GM10847 (cell line): ENCODE results near the gene CNPY1.

Experiments
- POLR2A ChIP-seq: IDR thresholded peaks from 2 replicates; pipeline ENCODE4 v1.6.1; 2011; ENCODE audit not compliant: insufficient read length; ENCODE audit errors: extremely low read depth

The CNPY1 gene

DNA sequence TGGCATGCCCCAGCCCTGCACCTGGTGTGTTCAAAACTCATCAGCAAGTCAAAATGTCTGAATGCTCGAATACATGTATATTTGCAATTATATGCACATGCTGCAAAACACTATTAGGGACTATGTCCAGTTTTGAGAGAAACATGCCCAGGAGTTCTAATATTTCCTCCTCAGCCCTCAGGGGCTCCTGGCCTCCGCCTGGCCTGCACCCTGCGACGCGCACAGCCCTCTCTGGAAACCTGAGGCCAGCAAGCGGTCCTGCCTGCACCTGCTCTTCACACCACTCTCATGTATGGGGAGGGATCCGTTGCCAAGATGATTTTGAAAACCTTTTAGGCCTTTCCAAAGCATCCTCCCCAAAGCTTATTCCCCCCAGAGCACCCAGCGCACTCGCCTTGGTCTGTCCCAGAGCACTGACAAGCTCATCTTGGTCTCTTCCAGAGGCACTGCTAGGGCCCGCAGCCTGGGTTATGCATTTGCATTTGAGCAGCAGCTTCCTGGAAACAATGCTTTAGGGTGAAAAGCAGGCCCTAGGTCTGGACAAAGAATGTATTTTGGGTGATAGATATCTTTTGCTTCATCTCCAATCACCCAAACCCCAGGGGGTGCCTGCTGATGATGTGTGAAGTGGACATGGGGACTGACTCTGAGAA lies 22.6 kb upstream of the CNPY1 start:
- TF ChIP-seq POLR2A: no peak

DNA sequence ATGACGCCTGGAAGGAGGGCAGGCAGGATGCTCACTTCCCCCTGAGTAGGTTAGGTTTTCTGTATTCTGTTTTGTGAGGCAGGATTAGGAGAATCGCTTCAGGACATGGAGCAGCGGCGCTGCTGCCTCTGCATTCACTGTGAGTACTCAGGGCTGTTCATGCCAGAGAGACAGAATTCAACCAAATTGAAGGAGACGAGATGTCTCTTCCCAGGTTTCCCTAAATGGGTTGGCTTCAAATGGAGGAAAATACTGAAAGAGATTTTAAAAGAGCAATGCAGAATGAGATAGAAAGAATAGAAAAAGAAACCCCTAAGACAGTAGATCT lies 21.9 kb upstream of the CNPY1 start:
- no peak for TF ChIP-seq POLR2A

DNA sequence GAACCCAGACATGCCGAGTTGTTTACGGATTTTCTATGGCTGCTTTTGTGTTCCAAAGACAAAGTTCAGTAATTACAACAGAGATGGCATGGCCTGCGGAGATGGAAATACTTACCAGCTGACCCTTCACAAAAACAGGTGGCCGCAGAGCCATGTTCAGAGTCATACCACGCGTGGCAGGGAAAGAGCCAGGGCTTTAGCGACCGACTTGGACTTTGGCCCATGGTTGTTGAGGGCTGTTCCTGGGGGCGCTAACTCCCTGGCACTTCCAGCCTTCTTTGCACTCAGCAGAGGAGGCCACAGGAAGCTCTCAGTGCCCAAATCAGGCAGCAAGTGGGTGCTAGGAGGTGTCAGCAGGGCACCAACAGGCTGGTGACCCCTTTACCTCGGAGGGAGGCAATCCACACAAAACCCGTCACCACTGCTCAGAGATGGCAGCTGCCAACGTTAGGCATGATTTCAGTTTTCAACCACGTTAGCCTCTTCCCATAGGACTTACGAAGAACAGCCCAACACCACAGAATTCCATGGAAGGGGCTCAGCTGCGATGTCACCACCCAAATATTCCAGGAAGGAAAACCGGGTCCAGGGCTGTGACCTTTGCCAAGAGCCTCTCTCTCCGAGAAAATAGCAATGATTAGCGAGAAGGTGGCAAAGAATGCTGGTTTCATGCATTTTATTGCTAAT lies 21.4 kb upstream of the CNPY1 start:
- no peak for TF ChIP-seq POLR2A

DNA sequence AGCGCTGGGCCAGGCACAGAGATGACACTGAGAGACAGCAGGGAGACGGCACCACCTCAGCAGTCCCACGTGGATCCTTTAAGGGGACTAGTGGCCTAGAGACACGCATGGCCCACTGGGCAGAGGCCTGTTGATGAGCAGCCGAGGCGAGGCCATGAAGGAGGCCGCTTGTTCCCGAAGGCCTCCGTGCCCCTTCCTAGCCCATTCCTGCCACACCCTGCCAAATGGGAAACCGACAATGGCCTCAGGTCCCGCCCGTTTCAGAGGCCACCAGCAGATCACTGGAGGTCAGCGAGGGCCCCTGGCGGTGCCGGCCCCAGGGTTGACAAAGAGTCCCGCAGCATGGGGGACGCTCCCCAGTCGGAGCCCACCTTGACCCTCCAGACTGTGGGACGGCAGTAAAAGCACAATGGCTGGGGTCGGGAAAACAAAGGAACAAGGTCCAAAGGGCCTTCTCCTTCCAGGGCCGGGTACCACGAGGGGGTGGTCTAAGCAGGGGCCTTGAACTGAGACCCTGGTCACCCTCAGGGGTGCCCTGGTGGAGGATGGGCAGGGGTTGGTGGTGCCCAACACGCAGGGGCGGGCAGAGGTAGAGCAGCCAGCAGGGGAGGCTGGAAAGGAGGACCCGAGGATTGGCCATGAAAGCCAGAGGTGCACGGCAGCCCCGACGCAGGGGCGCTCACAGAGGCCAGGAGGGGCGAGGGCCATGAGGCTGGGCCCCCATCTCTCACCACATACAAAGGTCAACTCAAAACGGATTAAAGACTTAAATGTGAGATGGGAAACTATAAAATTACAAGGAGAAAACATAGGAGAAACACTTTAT lies 19.9 kb upstream of the CNPY1 start:
- no peak for TF ChIP-seq POLR2A

DNA sequence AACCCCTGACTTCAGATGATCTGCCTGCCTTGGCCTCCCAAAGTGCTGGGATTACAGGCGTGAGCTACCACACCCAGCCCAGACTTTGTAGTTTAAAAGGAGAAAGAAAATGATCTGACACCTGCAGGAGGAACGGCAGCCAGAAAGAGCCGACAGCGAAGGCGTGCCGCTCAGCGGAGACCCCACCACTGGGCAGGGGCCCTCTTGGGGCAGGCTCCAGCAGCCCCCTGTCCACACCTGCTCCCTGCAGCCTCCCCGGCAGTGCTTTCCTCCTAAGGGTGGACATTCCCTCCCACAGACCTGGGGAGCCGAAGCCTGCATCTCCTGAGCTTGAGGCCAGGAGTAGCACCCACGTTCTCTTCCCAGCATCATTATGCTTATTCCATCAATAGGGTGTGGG lies 19.2 kb upstream of the CNPY1 start:
- no peak for TF ChIP-seq POLR2A

DNA sequence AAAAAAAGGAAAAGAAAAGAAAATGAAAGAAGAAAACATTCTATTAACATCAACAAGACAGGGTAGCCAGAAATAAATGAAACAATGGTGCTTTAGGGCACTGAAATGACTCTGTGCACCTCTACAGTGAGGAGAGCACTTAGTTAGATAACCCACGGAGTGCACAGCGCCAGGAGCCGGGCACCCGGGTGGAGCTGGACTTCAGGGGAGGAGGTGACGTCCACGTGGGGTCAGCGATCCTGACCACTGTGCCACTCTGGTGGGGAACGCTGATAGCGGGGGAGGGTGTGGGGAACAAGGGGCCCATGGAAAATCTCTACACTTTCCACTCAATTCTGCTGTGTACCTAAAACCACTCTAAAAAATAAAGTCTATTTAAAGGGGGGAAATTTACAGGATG lies 15.7 kb upstream of the CNPY1 start:
- no peak for TF ChIP-seq POLR2A

DNA sequence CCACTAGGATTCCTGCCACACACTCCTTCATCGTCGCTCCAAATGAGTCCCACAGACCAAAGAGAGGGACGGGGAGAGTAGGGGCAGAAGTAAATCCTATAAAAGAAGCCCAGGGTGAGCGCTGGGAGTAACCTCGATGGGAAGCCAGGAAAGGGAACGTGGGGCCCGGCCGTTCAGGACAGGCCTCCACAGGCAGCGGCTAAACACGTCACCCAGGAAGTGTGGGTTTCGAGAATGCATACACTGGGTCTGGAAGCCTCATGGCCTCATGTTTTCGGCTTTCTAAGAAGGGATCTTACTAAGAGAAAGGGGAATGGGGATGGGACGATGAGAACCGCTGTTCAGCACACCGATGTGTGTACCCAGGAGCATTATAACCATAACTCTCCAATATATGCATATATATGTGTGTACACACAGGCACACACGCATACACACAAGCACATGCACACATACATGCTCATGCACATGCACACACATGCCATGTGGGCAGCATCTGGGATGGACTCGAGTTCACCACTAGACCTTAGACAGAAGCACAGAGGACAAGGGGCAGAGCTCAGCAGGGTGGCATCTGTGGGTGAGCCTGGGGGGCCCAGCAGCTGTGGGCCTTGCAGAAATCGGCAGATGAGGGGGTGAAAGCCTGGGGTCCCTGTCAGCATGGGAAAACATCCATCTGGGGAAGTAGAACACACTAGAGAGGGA lies 14.8 kb upstream of the CNPY1 start:
- TF ChIP-seq POLR2A: no peak

DNA sequence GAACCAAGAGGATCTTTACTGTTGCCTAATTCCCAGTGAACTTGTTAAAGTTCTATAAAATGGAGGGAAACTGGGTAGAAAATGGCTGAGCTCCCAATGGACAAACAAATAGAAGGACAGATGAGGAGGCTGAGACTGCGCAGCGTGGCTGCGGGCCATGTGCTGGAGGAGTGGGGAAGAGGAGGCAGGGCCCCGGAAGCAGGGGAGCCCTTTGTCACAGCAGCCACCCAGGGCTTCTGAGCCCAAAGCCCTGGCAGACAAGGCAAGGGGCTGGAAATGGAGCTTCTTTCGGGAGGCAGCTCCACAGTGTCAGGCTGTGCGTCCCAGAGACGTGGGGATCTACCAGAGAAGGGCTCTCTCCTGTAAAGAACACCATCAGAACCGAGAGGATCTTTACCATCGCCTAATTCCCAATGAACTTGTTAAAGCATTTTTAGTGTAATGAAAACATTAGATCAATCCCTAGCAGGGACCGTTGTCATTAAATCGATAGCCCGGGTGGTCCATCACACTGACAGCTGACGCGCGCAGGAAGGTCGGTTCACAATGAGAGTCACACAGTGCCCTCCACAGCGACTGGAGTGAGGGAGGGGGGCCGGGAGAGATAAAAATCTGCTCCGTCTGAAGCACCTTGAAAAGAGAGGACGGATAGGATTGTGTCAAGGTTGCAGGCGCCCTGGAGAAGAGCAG lies 14.0 kb upstream of the CNPY1 start:
- no peak for TF ChIP-seq POLR2A

DNA sequence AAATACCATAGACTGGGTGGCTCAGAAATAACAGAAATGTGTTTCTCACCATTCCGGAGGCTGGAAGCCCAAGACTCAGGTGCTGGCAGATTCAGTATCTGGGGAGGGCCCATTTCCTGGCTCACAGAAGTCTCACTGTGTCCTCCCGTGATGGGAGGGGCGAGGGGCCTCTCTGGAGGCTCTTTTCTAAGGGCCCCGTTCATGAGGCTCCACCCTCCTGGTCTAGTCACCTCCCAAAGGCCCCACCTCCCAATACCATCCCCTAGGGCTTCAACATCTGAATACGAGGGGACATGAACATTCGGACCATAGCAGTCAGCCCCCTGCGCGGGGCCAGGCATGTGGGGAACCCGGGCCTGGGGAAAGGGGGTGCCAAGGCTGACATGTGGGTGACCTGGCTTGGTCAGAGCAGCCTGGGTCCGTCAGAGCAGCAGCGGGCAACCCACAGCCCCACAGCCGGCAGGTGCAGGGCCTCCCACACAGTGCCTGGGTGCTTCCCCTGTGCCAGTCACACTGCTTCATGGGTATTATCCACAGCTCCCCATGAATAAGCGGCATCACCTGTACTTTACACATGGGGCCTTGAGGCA lies 13.3 kb upstream of the CNPY1 start:
- no peak for TF ChIP-seq POLR2A

DNA sequence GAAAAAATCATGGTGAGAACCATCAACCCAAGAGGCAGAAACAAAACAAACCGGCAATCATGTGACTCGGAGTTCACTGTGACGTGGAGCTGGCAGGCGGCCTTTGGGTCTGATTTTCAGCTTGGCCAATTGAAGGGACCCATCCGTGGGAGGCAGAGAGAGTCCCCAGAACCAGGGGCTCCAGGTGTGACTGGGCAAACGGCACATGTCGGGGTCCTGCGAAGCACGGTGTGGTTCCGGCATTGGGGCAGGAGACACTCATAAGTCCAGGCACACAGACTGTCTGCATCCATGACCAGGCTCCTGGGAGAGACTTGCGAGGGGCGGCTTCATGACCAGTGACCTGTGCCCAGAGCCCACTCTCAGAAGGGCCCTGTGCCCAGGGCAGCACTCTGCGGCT lies 12.6 kb upstream of the CNPY1 start:
- TF ChIP-seq POLR2A: no peak

DNA sequence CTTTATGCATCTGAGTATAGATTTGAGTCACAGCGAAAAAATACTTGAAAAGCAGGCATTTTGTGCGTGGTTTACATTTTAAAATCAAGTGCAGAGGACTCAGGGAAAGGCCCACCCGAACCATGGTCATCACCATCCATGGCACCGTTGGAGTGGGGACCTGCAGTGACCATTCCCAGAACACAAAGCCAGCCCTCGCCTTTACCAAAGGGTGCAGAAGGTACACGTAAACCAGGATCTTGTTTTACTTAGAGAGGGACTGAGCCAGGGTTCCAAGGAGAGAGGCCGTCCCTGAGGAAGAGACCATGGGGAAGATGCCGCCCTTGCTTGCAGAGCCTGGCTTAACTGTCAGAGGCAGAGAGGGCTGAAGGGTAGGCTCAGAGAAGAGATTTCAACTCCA lies 12.0 kb upstream of the CNPY1 start:
- no peak for TF ChIP-seq POLR2A

DNA sequence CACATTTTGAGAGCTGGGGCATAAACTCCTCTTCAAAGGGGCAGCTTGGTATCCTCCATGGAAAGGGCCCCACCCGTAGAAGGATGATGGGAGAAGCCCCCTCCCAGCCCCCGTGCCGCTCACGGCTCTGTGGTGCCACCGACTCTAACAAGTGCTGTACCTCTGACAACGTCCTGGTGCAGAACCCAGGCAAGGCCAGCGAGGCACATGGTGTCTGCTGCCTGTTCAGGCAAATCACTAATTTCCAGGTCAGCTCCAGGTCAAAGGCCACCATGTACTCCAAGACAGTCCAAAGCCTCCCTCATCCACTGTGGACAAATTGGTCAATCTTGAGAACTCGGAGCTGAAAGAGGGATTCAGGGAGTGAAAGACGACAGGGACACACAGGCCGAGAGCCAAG lies 11.4 kb upstream of the CNPY1 start:
- TF ChIP-seq POLR2A: no peak

DNA sequence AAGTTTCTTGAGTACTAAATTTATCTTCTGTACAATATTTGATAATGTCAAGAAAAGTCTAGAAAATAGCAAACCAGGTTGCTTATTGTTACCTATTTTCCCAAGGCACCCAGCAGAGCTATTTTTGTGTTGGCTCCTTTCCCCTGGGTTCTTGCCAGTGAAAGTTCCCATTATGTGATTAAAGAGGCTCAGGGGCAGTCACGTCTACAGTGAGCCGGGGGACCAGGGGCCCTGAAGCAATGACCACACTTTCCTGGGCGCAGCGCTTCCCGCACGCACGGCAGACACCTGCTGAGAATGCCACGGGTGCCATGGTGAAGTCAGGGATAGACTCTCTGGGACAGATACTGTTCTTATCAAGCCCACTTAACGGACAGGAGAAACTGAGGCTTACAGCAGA lies 10.4 kb upstream of the CNPY1 start:
- no peak for TF ChIP-seq POLR2A

DNA sequence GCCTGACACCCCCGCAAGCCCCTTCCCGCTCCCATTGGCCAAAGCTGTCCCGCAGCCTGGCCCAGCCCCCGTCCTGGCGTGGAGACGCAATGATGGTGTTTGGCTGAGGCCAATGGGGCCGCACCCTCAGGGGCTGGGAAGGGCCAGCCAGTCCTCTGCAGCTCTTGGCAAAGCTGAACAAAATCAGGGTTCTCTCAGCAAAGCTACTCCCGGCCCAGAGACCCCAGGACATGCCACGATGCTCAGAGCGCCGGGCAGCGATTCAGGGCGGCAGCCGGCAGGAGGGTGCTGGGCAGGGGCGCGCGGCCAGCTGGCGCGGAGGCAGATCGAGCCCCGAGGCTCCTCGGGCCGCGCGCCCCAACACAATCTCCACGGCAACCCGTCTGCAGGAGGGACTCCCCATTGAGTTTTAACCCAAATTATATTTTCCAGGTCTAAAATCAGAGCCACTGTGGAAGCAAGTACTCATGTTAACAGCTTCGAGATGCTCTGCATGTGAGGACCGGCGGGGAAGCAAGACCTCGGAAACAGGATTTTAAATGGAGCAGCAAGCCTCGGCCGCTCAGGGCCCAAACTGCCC lies 8.8 kb upstream of the CNPY1 start:
- TF ChIP-seq POLR2A: no peak
